GM18505 (cell line): Measurements from ENCODE around the gene E2F7.

Source experiments
- ATAC-seq: cut with Tn5 transposase; IDR thresholded peaks from one replicate; pipeline ENCODE4 v1.9.1; 2021; ENCODE audit not compliant: unreplicated experiment
- POLR2A ChIP-seq: IDR thresholded peaks from 4 replicates; pipeline ENCODE4 v1.6.1; 2011; ENCODE audit warnings: borderline replicate concordance; ENCODE audit not compliant: insufficient read depth, insufficient read length; ENCODE audit errors: extremely low read depth

Gene E2F7

GRCh38 chr12:77019920-77020319, 45.4 kb downstream of the E2F7 start:
- no peak for ATAC-seq

GRCh38 chr12:77016606-77017005, 48.8 kb downstream of the E2F7 start:
- no peak for TF ChIP-seq POLR2A
- ATAC-seq: no peak

More at GRCh38 chr12:77019920-77020319, 45.4 kb downstream of the E2F7 start:
- TF ChIP-seq POLR2A: no peak

DNA sequence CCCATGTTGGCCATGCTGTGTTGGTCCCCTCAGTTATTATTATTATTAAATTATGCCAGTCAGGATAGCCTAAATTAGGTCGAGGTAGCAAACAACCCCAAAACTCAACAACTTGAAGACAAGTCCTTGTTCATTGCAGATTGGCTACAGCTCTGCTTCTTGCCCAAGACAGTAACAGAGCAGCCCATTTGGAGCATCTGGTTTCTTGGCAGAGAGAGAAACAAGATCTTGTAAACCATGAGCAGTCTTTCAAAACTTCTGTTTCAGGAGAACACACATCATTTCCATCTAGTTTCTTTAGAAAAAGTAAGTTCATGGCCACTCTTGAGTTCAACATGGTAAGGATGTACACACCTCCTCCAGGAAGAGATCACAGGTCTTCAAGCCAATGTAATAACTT, 52.3 kb downstream of the E2F7 start:
- TF ChIP-seq POLR2A: no peak
- no peak for ATAC-seq

- peak; percentile 94 for ATAC-seq
- no peak for TF ChIP-seq POLR2A
Observed at GRCh38 chr12:77010691-77011548, 54.4 kb downstream of the E2F7 start.

DNA sequence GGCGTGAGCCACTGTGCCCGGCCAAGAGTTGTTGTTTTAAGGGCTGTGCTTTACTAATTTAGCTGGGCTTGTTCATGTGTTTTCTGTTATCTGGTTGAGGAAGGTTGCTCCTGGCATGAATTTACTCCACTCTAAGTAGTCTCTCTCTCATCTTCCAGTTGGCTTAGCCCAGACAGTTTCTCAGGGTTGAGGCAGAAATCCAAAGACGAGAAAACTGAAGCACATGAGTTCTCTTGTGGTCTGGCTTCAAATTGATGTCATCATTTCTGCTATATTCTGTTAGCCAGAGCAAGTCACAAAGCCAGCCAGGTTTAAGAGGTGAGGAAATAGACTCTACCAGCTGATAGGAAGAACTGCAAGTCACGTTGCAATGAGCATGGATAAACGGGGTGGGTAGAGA, 57.9 kb downstream of the E2F7 start:
- ATAC-seq: no peak
- no peak for TF ChIP-seq POLR2A

DNA sequence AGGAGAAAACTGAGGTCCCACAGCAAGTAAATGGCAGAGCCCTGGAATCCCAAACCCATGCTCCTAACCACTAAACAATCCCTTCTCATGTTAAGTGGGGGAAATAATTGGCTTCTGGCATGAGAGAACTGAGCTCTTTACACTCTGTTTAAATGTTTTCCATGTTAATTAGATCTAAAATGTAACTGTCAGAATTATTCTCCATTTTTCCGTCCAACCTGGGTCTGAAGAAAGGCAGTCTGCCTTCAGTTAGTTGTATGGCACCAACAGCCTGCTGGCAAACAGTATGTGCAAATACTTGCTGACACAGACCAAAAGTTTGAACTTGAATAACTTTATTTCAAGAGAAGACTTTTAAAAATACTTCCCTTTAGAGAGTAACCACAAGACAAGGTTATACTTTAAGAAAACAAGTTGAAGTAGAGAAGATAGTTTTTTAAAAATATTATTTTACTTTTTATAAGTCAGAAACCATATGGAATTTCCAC, 59.7 kb downstream of the E2F7 start:
- TF ChIP-seq POLR2A: no peak

GRCh38 chr12:77003914-77004313, 61.5 kb downstream of the E2F7 start:
- TF ChIP-seq POLR2A: no peak
- ATAC-seq: no peak

More for the DNA sequence above, 59.7 kb downstream of the E2F7 start:
- ATAC-seq: no peak

DNA sequence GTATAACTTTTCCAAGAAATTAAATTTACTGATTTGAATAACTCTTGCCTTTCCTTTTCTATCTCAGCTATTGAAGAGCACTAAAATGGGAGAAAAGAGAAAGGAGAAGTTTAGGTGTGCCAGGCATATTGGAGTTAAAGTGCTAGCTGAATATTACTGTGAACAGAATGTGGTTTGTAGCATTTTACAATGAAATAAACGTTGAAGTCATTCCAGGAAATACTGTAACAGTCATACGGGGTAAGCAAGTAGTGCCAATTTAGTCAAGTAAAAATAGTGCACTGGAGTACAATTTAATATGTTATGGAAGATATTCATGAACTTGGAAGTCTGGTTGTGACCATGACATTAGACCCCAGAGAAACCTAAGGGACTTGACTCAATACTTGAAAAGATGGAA, 62.1 kb downstream of the E2F7 start:
- no peak for ATAC-seq
- TF ChIP-seq POLR2A: no peak

- TF ChIP-seq POLR2A: no peak
- ATAC-seq: no peak
Observed at GRCh38 chr12:77002382-77002781, 63.0 kb downstream of the E2F7 start.

- no peak for TF ChIP-seq POLR2A
- ATAC-seq: no peak
Observed at GRCh38 chr12:77001276-77001675, 64.1 kb downstream of the E2F7 start.

DNA sequence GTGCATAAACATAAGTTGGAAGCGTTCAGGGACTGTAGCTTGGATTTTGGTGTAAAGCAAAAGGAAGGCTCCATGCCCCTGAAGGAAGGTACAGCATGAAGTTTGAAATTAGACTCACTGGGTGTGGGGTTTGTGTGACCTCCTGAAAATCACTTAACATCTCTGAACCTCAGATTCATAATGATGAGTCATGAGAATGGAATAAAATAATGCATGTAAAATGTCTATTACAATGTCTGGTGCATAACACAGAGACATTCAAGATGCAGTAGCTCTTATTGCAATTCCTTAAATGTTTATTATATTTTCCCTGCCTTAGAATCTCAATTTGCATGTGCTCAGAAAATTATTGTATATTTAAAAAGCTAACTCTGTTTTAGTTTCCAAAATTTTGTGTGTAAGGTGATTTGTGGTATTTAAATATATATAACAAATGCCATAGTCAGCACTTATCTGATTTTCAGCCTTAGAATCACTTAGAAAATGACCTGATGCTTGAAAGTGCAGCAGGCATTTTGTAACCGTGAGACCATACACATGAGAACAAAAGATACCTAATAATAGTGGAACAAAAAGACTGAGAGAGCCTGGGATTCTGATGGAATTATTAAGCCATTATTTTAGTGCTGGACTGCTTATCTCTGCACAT, 66.3 kb downstream of the E2F7 start:
- TF ChIP-seq POLR2A: no peak

GRCh38 chr12:76998386-76998785, 67.0 kb downstream of the E2F7 start:
- no peak for TF ChIP-seq POLR2A
- no peak for ATAC-seq

More for the DNA sequence above, 66.3 kb downstream of the E2F7 start:
- ATAC-seq: no peak

DNA sequence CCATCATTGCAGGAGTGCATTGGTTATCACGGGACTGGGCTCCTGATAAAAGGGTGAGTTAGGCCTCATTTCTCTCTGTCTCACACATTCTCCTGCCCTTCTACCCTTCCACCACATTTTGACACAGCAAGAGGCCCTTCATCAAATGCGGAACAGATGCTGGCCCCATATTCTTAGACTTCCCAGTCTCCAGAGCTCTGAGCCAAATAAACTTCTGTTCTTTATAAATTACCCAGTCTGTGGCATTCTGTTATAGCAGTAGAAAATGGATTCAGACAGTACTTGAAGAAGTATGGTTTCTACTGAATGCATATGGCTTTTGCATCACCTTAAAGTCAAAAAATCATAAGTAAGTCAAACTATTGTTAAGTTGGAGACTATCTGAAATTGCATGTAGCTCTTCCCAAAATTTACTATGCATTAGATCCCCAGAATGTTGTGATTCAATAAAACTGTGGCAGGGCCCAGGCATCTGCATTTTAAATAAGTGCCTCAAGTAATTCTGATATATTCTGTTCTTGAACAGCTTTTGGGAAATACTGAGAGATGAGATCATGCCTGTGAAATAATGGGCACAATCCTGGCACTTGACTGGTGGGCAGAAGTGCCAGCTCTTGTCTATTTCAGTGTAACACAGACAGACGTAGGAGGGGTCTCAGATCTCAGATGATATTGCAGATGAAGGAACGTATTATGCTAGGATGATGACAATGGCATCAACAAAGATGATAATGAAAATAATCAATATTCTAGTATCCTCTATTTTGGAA, 68.2 kb downstream of the E2F7 start:
- no peak for ATAC-seq
- no peak for TF ChIP-seq POLR2A
